Lower lobe of right lung (tissue), 2 donors: ENCODE results near the gene TBK1. TPM values are rescaled to one million over a fixed set of nuclear protein-coding genes. Genes with fewer than 3 reads are reported as not detected.
A peak's percentile ranks its signal among the peaks of the same experiment; 100 is the strongest.

Experiments used
- ATAC-seq, 2 donors: fragments of 200-7000 bp; cut with Tn5 transposase; one replicate each; pipeline ENCODE4 v1.9.1; 2020 to 2022; ENCODE audit warnings: mild to moderate bottlenecking in 2 of 2, moderate library complexity in 2 of 2
- DNase-seq: peaks from one replicate; pipeline ENCODE4 v3.0.0-alpha.2; 2020
- H3K27ac ChIP-seq: fragments of 200-600 bp; one replicate; pipeline ENCODE4 v1.8.0; 2022
- H3K27me3 ChIP-seq: fragments of 200-600 bp; one replicate; pipeline ENCODE4 v1.8.0; 2022; ENCODE audit warnings: low read depth
- H3K36me3 ChIP-seq: fragments of 200-600 bp; one replicate; pipeline ENCODE4 v1.8.0; 2022; ENCODE audit warnings: mild to moderate bottlenecking
- H3K4me1 ChIP-seq: fragments of 200-600 bp; one replicate; pipeline ENCODE4 v1.8.0; 2022
- H3K4me3 ChIP-seq: fragments of 200-600 bp; one replicate; pipeline ENCODE4 v1.8.0; 2022; ENCODE audit warnings: mild to moderate bottlenecking
- H3K9me3 ChIP-seq: fragments of 200-600 bp; one replicate; pipeline ENCODE4 v1.8.0; 2022
- intact Hi-C: fragments of 100-400 bp; cut with DNase I; formaldehyde crosslinking; loops from one replicate; pipeline ENCODE4 v1.11.0; 2022
- long read RNA-seq: library from polyadenylated mRNA; unstranded; transcript quantifications from one replicate; pipeline ENCODE4 v2.0.0, GENCODE V29; 2021
- total RNA-seq: library from RNA; stranded (reverse); fragmentation: NEBNext Ultra II Directional; extraction: Animal tissue kit (Norgen Biotek cat#: 25700); gene quantifications from one replicate; pipeline ENCODE4 v1.2.1, GENCODE V29; 2021
- TF ChIP-seq, protein P1 (sequence below): fragments of 200-600 bp; IDR thresholded peaks from one replicate; pipeline ENCODE4 v1.8.0; 2022; ENCODE audit warnings: antibody characterized with exemption, mild to moderate bottlenecking
- donor health status: DM: no; HTN: yes; CAD: no; lungs with severe emphysema.

Gene TBK1
- 25.0 TPM for total RNA-seq
- long read RNA-seq, transcript TBK1-201 (21 exons, 3,256 nt) = major isoform, 39 of 56 reads
- long read RNA-seq, partial matches to known transcripts = 6 of 56 reads
- long read RNA-seq, other reads (novel, unspliced or antisense) = 11 of 56 reads

DNA sequence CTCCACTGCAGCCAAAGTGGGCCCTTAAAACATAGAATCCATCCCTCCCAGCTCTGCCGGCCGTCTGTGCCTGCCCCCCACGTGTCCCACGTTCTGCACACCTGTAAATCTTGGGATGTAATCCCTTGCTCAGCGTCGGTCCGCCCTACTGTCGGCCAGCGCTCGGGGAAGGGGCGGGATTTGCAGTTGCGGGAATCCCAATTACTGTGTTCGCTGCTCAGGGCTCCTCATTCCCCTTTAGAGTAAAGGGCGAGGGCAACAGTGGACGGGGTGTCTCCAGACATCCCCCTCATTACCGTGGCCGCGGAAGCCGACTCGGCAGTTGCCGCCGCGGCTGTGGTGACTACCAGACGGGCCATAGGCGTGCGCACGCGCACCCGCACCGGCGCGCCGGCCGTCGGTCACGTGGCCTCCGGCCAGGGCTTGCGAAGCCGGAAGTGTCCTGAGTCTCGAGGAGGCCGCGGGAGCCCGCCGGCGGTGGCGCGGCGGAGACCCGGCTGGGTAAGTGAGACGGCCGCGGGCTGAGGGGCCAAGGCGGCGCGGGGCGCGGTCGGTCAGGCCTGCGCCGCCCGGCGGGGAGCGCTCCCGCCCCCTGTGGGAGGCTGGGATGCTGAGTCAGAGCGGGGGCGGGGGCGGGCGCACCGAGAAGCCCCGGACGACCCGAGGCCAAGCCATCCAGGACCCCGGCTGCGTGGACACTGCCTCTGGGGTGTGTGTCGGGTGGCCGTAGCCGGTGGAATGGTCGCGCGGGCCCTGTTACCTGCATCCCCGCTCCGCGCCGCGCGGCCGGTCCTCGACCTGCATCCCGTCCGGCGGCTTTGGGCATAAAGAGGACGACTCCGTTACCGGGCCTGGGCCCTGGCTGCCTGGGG lies at the start of gene TBK1:
TSS of gene TBK1 (plus strand) at position 434 of the 872 bp plus-strand sequence. CDS start 3,751 bp downstream, outside the sequence.
- no peaks in the 10 kb centered on the region for H3K9me3 ChIP-seq
- peak within 1 kb of the TSS; percentile 92 for H3K4me3 ChIP-seq
- H3K27me3 ChIP-seq = no peaks in the 10 kb centered on the region
- intact Hi-C loops = no loop called here
- peaks cover 24% of the 10 kb centered on the region for H3K4me1 ChIP-seq
- peak; percentile 97 to 98 for ATAC-seq
- TF ChIP-seq, protein P1, sequence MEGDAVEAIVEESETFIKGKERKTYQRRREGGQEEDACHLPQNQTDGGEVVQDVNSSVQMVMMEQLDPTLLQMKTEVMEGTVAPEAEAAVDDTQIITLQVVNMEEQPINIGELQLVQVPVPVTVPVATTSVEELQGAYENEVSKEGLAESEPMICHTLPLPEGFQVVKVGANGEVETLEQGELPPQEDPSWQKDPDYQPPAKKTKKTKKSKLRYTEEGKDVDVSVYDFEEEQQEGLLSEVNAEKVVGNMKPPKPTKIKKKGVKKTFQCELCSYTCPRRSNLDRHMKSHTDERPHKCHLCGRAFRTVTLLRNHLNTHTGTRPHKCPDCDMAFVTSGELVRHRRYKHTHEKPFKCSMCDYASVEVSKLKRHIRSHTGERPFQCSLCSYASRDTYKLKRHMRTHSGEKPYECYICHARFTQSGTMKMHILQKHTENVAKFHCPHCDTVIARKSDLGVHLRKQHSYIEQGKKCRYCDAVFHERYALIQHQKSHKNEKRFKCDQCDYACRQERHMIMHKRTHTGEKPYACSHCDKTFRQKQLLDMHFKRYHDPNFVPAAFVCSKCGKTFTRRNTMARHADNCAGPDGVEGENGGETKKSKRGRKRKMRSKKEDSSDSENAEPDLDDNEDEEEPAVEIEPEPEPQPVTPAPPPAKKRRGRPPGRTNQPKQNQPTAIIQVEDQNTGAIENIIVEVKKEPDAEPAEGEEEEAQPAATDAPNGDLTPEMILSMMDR = no peak
- H3K36me3 ChIP-seq = peaks cover 30% of the 10 kb centered on the region
- H3K27ac ChIP-seq = peak within 1 kb of the TSS; percentile 97
- peak; percentile 94 for DNase-seq

DNA sequence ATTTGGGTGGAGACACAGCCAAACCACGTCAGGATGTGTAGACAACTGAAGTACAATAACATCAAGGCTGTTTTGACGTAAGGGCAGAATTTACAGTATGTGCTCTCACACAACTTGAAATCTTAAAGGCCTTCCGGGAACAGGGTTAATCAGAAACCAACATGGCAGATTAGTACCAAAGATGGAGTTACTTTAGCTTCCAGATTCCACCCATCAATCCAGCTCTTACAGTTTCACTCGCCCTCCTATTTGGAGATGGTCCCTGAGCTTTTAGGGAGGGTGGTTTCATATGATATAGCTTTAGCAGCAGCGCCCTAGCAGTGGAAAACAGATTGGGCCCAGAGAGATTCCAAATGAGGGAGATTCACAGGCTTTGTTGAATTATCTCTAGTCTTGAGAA lies 49.7 kb upstream of the TBK1 start:
- ATAC-seq (no peak), DNase-seq (no peak)
- intact Hi-C loops = no loop called here
- Histone ChIP-seq H3K27ac (no peak overlapping the region), H3K36me3 (no peaks in the 10 kb centered on the region), H3K9me3 (no peaks in the 10 kb centered on the region), H3K4me1 (peaks cover 14% of the 10 kb centered on the region), H3K27me3 (no peaks in the 10 kb centered on the region), H3K4me3 (no peak overlapping the region)
- TF ChIP-seq, protein P1 = no peak

DNA sequence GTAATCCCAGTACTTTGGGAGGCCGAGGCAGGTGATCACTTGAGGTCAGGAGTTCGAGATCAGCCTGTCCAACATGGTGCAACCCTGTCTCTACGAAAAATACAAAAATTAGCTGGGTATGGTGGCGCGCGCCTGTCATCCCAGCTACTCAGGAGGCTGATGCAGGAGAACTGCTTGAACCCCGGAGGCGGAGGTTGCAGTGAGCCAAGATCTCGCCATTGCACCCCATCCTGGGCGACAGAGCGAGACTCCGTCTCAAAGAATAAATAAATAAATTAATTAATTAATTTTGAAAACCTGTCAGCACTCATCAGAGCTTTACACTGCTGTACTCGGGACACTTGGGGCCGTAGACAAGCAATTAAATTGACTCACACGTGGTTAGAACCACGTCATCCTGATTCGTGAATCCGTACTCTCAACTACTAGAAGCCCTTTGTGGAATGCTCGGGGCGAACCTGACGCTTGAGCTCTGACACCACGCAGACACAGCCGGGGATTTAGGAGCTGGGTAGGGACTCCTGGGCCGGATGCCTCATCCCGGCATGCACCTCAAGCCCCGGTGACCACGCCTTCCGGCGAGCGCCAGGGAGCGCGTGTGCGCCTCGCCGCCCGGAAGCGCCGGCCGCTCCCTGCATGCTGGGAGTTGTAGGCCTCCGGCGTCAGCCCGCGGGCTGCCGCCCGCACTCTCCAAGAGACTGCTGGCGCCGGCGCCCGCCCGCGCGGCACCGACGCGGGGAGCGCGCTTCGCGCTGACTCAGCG lies 48.0 kb upstream of the TBK1 start, which contains the start of gene XPOT:
TSS of gene XPOT (plus strand) at position 686 of the 763 bp plus-strand sequence. CDS start 5,644 bp downstream, outside the sequence.
- H3K9me3 ChIP-seq = no peaks in the 10 kb centered on the region
- peaks cover 14% of the 10 kb centered on the region for H3K4me1 ChIP-seq
- DNase-seq (peak; percentile 97), ATAC-seq (peak; percentile 97 to 98)
- TF ChIP-seq, protein P1 = no peak
- no peaks in the 10 kb centered on the region for H3K36me3 ChIP-seq
- peak within 1 kb of the TSS; percentile 96 for H3K27ac ChIP-seq
- peak within 1 kb of the TSS; percentile 87 for H3K4me3 ChIP-seq
- intact Hi-C loops = no loop called here
- no peaks in the 10 kb centered on the region for H3K27me3 ChIP-seq

DNA sequence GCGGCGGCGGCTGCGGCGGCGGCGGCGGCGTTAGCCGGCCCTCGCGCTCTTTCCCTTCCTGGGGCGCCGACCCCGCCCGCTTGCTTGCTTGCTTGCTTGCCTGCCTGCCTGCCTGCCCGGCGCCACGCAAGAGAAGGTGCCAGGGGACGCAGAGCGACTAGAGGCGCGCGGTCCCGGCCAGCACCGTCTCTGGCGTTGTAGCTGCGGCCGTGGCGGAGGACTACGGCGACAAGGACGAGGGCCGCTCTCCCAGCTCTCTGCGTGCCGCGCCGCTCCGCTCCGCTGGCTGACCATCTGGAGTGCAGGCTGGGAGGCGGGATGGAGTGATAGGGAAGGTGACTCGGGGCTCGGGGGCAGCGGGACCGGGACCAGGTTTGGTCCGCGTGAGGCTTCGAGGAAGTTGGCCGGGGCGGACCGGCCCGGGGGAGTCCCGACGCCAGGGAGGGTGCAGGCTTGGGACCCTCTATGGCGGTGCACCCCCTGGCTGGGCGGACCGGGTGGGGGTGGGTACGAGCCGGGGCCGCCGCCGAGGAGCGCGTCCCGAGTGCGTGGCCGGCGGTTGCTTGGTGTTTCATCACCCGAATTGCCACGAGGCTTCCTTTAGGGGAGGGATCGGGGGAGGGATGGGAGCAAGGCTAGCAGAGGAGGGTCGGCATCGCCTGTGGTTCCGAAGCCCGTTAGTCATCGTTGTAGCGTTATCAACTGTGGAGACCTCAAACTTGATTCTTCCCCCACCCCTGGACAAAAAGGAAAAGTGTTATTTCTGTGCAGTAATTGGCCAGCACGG lies 47.3 kb upstream of the TBK1 start:
- Histone ChIP-seq H3K4me1 (peaks cover 14% of the 10 kb centered on the region), H3K36me3 (no peaks in the 10 kb centered on the region), H3K27me3 (no peaks in the 10 kb centered on the region), H3K4me3 (peak overlapping the region; percentile 87), H3K9me3 (no peaks in the 10 kb centered on the region), H3K27ac (peak overlapping the region; percentile 96)
- TF ChIP-seq, protein P1 = no peak
- peak; percentile 70 for DNase-seq
- peak; percentile 59 to 67 for ATAC-seq
- intact Hi-C loops = no loop called here
